KMS-11 (cell line): Measurements from ENCODE around the gene OTUD5.

Experiments
- H2AFZ ChIP-seq: fragments of 200-600 bp; sonication (generic); 2 replicates; pipeline ENCODE4 v1.6.1; 2016; ENCODE audit warnings: antibody characterized with exemption, mixed run types, low read depth
- H3K27ac ChIP-seq: fragments of 200-600 bp; sonication (generic); 2 replicates; pipeline ENCODE4 v1.6.1; 2016; ENCODE audit warnings: mild to moderate bottlenecking, mixed run types
- H3K27me3 ChIP-seq: fragments of 200-600 bp; sonication (generic); 2 replicates; pipeline ENCODE4 v1.6.1; 2017; ENCODE audit warnings: mild to moderate bottlenecking, low read depth, mixed run types, moderate library complexity; ENCODE audit not compliant: insufficient read depth
- H3K36me3 ChIP-seq: fragments of 200-600 bp; sonication (generic); 2 replicates; pipeline ENCODE4 v1.6.1; 2017; ENCODE audit warnings: mild to moderate bottlenecking, mixed run types; ENCODE audit not compliant: insufficient read depth
- H3K4me1 ChIP-seq: fragments of 200-600 bp; sonication (generic); 2 replicates; pipeline ENCODE4 v1.6.1; 2016; ENCODE audit warnings: mild to moderate bottlenecking, low read depth, mixed run types; ENCODE audit not compliant: poor library complexity, severe bottlenecking
- H3K4me2 ChIP-seq: fragments of 200-600 bp; sonication (generic); 2 replicates; pipeline ENCODE4 v1.7.0; 2016; ENCODE audit warnings: mild to moderate bottlenecking, mixed run types
- H3K4me3 ChIP-seq: fragments of 200-600 bp; sonication (generic); IDR thresholded peaks from 2 replicates; pipeline ENCODE4 v1.6.1; 2017; ENCODE audit warnings: low read depth, low read length, mixed read lengths; ENCODE audit not compliant: insufficient read depth
- H3K79me2 ChIP-seq: fragments of 200-600 bp; sonication (generic); 2 replicates; pipeline ENCODE4 v1.6.1; 2016; ENCODE audit warnings: low read depth, mixed run types; ENCODE audit not compliant: insufficient read depth
- H3K9ac ChIP-seq: fragments of 200-600 bp; sonication (generic); 2 replicates; pipeline ENCODE4 v1.6.1; 2016; ENCODE audit warnings: mild to moderate bottlenecking, mixed run types
- H4K20me1 ChIP-seq: fragments of 200-600 bp; sonication (generic); 2 replicates; pipeline ENCODE4 v1.6.1; 2016; ENCODE audit warnings: mild to moderate bottlenecking, mixed run types; ENCODE audit not compliant: insufficient read depth
- TF ChIP-seq, protein P1 (sequence below): fragments of 200-600 bp; sonication (generic); conservative IDR thresholded peaks from 2 replicates; pipeline ENCODE4 v1.6.1; 2017; ENCODE audit warnings: low read depth, mild to moderate bottlenecking, antibody characterized with exemption, low read length, moderate library complexity, mixed read lengths

Gene OTUD5

GRCh38 chrX:48942895-48943294 lies 14.5 kb downstream of the OTUD5 start:
- Histone ChIP-seq H3K36me3 (no peaks in the 10 kb centered on the region), H3K79me2 (peaks cover 39% of the 10 kb centered on the region; the same call in 1 of the 2 replicates), H3K27me3 (no peaks in the 10 kb centered on the region), H3K4me1 (peaks cover 96% of the 10 kb centered on the region), H3K4me2 (no peak overlapping the region; the same call in 1 of the 2 replicates), H3K4me3 (no peak overlapping the region), H4K20me1 (no peaks in the 10 kb centered on the region), H3K9ac (no peak overlapping the region), H3K27ac (no peak overlapping the region; the same call in 1 of the 2 replicates), H2AFZ (no peak overlapping the region)
- TF ChIP-seq, protein P1, sequence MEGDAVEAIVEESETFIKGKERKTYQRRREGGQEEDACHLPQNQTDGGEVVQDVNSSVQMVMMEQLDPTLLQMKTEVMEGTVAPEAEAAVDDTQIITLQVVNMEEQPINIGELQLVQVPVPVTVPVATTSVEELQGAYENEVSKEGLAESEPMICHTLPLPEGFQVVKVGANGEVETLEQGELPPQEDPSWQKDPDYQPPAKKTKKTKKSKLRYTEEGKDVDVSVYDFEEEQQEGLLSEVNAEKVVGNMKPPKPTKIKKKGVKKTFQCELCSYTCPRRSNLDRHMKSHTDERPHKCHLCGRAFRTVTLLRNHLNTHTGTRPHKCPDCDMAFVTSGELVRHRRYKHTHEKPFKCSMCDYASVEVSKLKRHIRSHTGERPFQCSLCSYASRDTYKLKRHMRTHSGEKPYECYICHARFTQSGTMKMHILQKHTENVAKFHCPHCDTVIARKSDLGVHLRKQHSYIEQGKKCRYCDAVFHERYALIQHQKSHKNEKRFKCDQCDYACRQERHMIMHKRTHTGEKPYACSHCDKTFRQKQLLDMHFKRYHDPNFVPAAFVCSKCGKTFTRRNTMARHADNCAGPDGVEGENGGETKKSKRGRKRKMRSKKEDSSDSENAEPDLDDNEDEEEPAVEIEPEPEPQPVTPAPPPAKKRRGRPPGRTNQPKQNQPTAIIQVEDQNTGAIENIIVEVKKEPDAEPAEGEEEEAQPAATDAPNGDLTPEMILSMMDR = no peak

GRCh38 chrX:48940404-48940955 lies 16.9 kb downstream of the OTUD5 start:
- peaks cover 93% of the 10 kb centered on the region for H3K4me1 ChIP-seq
- H2AFZ ChIP-seq = no peak overlapping the region
- peak overlapping the region; percentile 100 for H3K4me2 ChIP-seq
- TF ChIP-seq, protein P1 = no peak
- peaks cover 28% of the 10 kb centered on the region; the same call in 1 of the 2 replicates for H3K79me2 ChIP-seq
- H3K27ac ChIP-seq = peak overlapping the region; percentile 98
- no peaks in the 10 kb centered on the region for H3K36me3 ChIP-seq
- no peak overlapping the region for H3K4me3 ChIP-seq
- H3K9ac ChIP-seq = peak overlapping the region; percentile 70; the same call in 1 of the 2 replicates
- H4K20me1 ChIP-seq = no peaks in the 10 kb centered on the region
- H3K27me3 ChIP-seq = no peaks in the 10 kb centered on the region

DNA sequence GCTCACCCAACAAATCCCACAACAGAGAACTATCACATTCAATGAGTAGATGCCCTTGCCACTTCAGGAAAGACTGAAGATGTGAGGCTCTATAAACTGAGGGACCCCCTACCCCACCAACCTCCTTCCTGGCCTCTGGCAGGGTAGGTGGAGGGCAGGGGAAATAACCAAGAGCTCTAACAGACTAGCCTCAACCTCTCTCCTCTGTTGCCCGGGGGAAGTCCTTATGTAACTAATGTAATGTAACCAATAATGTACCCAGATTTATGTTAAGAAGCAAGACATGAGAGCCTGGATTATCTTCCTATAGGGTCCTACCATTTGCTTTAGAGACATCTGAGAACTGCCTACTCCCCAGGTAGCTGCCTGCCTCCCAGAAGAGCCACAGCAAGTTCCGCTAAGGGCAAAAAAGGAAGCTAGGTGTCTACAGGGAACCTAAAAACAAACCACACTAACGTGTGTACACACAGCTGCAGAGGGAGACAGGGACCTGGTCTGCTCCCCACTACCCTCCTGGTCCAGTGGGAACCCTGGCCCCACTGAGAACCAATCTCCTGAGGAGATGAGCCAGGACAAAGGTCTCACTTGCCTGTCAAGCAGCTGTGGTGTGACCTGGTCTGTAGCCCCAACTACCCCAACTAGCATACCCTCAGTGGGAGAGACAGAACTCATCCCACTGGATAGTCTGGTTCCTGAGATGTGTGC lies 17.7 kb downstream of the OTUD5 start:
- Histone ChIP-seq H3K27me3 (no peaks in the 10 kb centered on the region), H3K36me3 (no peaks in the 10 kb centered on the region), H2AFZ (no peak overlapping the region), H3K4me2 (peak overlapping the region; percentile 100), H4K20me1 (no peaks in the 10 kb centered on the region), H3K79me2 (peaks cover 23% of the 10 kb centered on the region; the same call in 1 of the 2 replicates), H3K9ac (peak overlapping the region; percentile 70), H3K4me3 (no peak overlapping the region), H3K4me1 (peaks cover 93% of the 10 kb centered on the region), H3K27ac (peak overlapping the region; percentile 98)
- TF ChIP-seq, protein P1 = no peak

DNA sequence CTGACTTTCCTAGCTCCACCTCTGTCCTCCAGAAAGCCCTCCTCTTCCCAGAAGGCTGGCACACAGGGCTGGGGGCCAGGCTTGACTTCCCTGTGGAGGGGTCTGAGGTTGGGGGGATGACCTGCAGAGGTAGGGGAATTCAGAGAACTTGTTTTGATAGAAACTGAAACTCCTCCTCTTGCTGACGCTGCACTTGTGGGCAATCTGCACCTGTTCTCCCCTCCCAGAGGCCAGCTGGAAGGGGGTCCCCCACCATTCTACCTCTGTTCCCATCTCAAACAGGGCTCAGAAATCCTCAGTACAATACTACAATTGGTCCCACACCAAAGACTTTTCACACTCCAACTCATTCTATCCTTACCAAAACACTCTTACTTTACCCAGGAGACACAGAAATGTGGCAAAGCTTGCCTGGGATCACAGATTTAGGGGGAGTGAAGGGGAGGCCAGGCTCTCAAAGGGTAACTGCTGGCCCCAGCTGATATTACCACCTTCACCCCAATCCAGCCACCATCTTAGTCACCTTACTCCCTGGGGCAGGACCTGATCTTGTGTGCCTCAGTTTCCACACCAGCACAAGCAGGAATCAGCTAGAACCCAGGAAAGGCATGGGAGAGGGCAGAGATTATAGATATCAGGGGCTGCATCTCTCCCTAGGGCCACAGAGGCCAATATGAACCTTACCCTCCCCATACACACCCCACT lies 18.5 kb downstream of the OTUD5 start:
- Histone ChIP-seq H3K27me3 (no peaks in the 10 kb centered on the region), H3K36me3 (no peaks in the 10 kb centered on the region), H3K4me1 (peaks cover 93% of the 10 kb centered on the region), H3K4me2 (peak overlapping the region; percentile 100), H3K27ac (peak overlapping the region; percentile 98), H3K79me2 (peaks cover 15% of the 10 kb centered on the region; the same call in 1 of the 2 replicates), H4K20me1 (no peaks in the 10 kb centered on the region), H3K4me3 (no peak overlapping the region), H3K9ac (peak overlapping the region; percentile 70), H2AFZ (no peak overlapping the region)
- TF ChIP-seq, protein P1 = no peak
